ENCODE results near the gene CALM3. TPM values are rescaled to one million over a fixed set of nuclear protein-coding genes. Genes with fewer than 3 reads are reported as not detected.

The CALM3 gene
- polyA plus RNA-seq, 3 donors: 165 to 240 (median 177) TPM

GRCh38 chr19:46610851-46611770, 10.0 kb downstream of the CALM3 start:
- H3K4me3 ChIP-seq (replicated peaks in 1 of 3; ENCODE audit: low read depth in 2 of 3, low read length in 3 of 3): no peak overlapping the region
- H3K79me2 ChIP-seq (ENCODE audit: insufficient read depth, low read length): peaks cover 2% of the 10 kb centered on the region
- peaks cover 35% of the 10 kb centered on the region for H3K4me1 Mint-ChIP-seq
- peak in 2 of 3 donors; percentile 25 to 47 for DNase-seq
- WGBS (ENCODE audit: insufficient coverage): 58% methylated on average over 12 of the region's 17 CpGs
- TF ChIP-seq, protein P1, sequence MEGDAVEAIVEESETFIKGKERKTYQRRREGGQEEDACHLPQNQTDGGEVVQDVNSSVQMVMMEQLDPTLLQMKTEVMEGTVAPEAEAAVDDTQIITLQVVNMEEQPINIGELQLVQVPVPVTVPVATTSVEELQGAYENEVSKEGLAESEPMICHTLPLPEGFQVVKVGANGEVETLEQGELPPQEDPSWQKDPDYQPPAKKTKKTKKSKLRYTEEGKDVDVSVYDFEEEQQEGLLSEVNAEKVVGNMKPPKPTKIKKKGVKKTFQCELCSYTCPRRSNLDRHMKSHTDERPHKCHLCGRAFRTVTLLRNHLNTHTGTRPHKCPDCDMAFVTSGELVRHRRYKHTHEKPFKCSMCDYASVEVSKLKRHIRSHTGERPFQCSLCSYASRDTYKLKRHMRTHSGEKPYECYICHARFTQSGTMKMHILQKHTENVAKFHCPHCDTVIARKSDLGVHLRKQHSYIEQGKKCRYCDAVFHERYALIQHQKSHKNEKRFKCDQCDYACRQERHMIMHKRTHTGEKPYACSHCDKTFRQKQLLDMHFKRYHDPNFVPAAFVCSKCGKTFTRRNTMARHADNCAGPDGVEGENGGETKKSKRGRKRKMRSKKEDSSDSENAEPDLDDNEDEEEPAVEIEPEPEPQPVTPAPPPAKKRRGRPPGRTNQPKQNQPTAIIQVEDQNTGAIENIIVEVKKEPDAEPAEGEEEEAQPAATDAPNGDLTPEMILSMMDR (IDR thresholded peaks at IDR 0.05): no peak
- peaks cover 0 to 3% (median 0%) of the 10 kb centered on the region in 7 donors for H3K9me3 Mint-ChIP-seq
- peaks cover 49 to 50% of the 10 kb centered on the region in 2 donors for H3K36me3 Mint-ChIP-seq
- H4K20me1 ChIP-seq (ENCODE audit: insufficient read depth, low read length): peaks cover 43% of the 10 kb centered on the region
- H3K4me1 ChIP-seq (ENCODE audit: control insufficient read depth in 1 of 2, insufficient read depth in 2 of 2, low read length in 2 of 2): peaks cover 23 to 26% of the 10 kb centered on the region in 2 donors
- peaks cover 0 to 18% of the 10 kb centered on the region in 2 donors for H3K27me3 ChIP-seq (ENCODE audit: control insufficient read depth in 2 of 2, insufficient read depth in 2 of 2, low read length in 2 of 2)
- intact Hi-C loops (cut with micrococcal nuclease): loop anchor here in 1 of 2 donors (5.0 to 10.0 kb wide), 2 partner anchors 51 to 104 kb away; partner anchors contain the start of genes DACT3 and PRKD2
- H3K9me3 ChIP-seq (replicated peaks in 1 of 2; ENCODE audit: control insufficient read depth in 1 of 2, insufficient read depth in 1 of 2, low read length in 2 of 2): no peaks in the 10 kb centered on the region
- H3K27ac Mint-ChIP-seq: peak overlapping the region; percentile 28 to 73 (median 63)
- H3K4me2 ChIP-seq (replicated peaks; ENCODE audit: extremely low read depth, low read length, poor library complexity, severe bottlenecking): no peak overlapping the region
- no peak overlapping the region for H3K27ac ChIP-seq (ENCODE audit: low read depth in 1 of 2, low read length in 2 of 2)
- H3K27me3 Mint-ChIP-seq (ENCODE audit: low read depth in 3 of 3): peaks cover 21 to 35% (median 31%) of the 10 kb centered on the region in 3 donors
- peaks cover 41% of the 10 kb centered on the region in 2 donors for H3K36me3 ChIP-seq (replicated peaks in 1 of 2; ENCODE audit: control insufficient read depth in 1 of 2, insufficient read depth in 2 of 2, low read length in 2 of 2)
- peak overlapping the region in 1 of 2 donors; percentile 55 for H3K4me3 Mint-ChIP-seq
- no peak overlapping the region for H3K9ac ChIP-seq (ENCODE audit: insufficient read depth, low read length, poor library complexity, severe bottlenecking)
- no peak overlapping the region for H2AFZ ChIP-seq (ENCODE audit: insufficient read depth, low read depth, low read length, poor library complexity, severe bottlenecking)

DNA sequence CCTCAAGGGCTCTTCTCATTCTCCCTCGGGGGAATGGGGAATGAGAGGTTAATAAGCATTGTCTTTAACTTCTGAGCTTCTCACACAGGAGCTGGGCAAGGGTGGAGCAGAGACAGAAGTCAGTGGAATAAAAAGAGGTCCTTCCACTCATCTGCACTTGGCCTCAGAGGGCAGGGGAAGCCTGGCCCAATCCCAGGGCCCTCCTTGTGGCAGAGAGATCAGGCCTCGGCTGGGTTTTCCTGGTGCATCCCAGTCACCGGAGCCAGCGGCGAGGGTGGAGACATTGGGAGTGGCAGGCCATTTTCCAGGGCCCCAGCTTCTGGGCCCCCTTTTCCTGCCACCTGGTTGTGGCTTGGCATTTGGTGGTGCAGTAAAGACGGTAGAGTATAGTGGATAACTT, 10.6 kb downstream of the CALM3 start:
- peaks cover 35% of the 10 kb centered on the region for H3K4me1 Mint-ChIP-seq
- peaks cover 43 to 47% of the 10 kb centered on the region in 2 donors for H3K36me3 Mint-ChIP-seq
- no peak overlapping the region for H3K4me3 ChIP-seq (replicated peaks in 1 of 3; ENCODE audit: low read depth in 2 of 3, low read length in 3 of 3)

More for the DNA sequence above, 10.6 kb downstream of the CALM3 start:
- Histone ChIP-seq H2AFZ (ENCODE audit: insufficient read depth, low read depth, low read length, poor library complexity, severe bottlenecking) (no peak overlapping the region), H3K4me2 (replicated peaks; ENCODE audit: extremely low read depth, low read length, poor library complexity, severe bottlenecking) (no peak overlapping the region), H3K27ac (ENCODE audit: low read depth in 1 of 2, low read length in 2 of 2) (no peak overlapping the region), H3K36me3 (replicated peaks in 1 of 2; ENCODE audit: control insufficient read depth in 1 of 2, insufficient read depth in 2 of 2, low read length in 2 of 2) (peaks cover 35% of the 10 kb centered on the region in 2 donors), H3K79me2 (ENCODE audit: insufficient read depth, low read length) (no peaks in the 10 kb centered on the region), H3K4me1 (ENCODE audit: control insufficient read depth in 1 of 2, insufficient read depth in 2 of 2, low read length in 2 of 2) (peaks cover 26 to 29% of the 10 kb centered on the region in 2 donors), H4K20me1 (ENCODE audit: insufficient read depth, low read length) (peaks cover 37% of the 10 kb centered on the region), H3K9me3 (replicated peaks in 1 of 2; ENCODE audit: control insufficient read depth in 1 of 2, insufficient read depth in 1 of 2, low read length in 2 of 2) (no peaks in the 10 kb centered on the region), H3K27me3 (ENCODE audit: control insufficient read depth in 2 of 2, insufficient read depth in 2 of 2, low read length in 2 of 2) (peaks cover 0 to 19% of the 10 kb centered on the region in 2 donors), H3K9ac (ENCODE audit: insufficient read depth, low read length, poor library complexity, severe bottlenecking) (no peak overlapping the region)
- 7% methylated on average over 4 of the region's 6 CpGs for WGBS (ENCODE audit: insufficient coverage)
- Mint-ChIP-seq H3K27me3 (ENCODE audit: low read depth in 3 of 3) (peaks cover 25 to 41% (median 37%) of the 10 kb centered on the region in 3 donors), H3K27ac (peak overlapping the region in 4 of 7 donors; percentile 28 to 58 (median 40)), H3K9me3 (peaks cover 0 to 3% (median 0%) of the 10 kb centered on the region in 7 donors), H3K4me3 (peak overlapping the region in 1 of 2 donors; percentile 55)
- DNase-seq: no peak
- intact Hi-C loops (cut with micrococcal nuclease): loop anchor here in 1 of 2 donors (5.0 to 10.0 kb wide), 2 partner anchors 51 to 103 kb away; partner anchors contain the start of genes DACT3 and PRKD2
- TF ChIP-seq, protein P1 (IDR thresholded peaks at IDR 0.05): no peak

All from CD14-positive monocyte (primary cell).